NK-92 treated with Interleukin-12 subunit alpha and Interleukin-12 subunit beta, amount 100 ng/mL, for 24 hours (cell line): ENCODE data around the gene TMEM128.
"Not testable (repeated sequence)": the region's sequence is repeated elsewhere in the genome, so short reads cannot be mapped to it uniquely, and the experiment has no call there.

Source experiments
- DNase-seq: peaks from one replicate; lab custom pipeline; 2025; lab: John Stamatoyannopoulos, UW

The TMEM128 gene

DNA sequence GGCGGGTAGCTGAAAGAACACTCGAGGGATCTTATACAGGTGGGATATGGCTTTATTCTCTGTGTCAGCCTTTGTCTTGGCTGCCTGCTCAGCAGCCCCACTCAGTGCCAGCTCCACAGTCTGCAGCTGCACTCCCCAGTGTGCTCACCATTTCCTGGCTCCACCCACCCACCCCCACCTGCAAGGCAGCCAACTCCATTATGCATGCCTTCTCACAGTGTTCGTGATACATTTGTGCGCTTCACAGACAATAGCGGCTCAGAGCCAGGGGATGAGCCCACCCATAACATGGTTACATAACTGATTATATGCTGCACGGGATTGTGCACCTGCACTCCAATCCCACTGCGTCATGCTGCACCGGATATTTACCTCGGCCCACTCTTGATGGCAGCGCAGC lies 8.8 kb upstream of the TMEM128 start:
- no peak for DNase-seq

DNA sequence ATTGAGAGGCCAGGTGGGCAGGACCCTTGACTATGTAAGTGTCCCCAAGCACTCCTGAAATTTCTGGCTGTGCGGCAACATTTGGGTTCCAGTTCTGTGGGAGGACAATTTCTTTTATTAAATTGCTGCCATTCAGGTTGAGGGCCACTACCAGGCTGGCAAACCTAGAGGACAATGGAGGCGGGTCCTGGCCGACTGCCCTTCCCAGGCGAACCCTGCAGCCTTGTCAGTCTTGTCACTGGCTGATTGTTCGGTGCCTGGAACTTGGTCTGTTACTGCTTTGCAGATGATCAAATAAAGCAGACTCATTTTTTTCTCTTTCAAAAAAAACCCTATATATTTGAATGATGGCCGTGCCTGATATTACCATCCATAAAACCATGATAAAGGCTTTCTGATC lies 6.6 kb upstream of the TMEM128 start:
- no peak for DNase-seq

DNA sequence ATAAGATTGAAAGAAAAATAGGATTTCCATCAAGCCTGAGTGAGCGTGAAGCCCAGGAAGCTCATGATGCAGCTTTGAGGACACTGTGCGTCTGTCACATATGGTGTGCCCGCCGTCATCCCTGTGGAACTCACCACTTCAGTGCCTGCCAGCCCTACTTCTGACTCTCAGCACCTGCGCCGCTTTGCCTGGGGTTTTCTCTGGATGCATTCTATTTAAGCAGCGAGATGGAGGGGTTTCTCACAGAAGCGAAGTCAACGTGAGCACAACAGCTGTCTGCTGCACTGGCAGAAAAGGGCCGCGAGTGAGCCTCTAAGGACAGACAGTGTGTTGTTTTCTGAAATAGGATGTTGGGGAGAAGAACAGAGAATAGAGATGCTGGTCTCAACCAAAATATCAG lies 6.2 kb upstream of the TMEM128 start:
- no peak for DNase-seq

DNA sequence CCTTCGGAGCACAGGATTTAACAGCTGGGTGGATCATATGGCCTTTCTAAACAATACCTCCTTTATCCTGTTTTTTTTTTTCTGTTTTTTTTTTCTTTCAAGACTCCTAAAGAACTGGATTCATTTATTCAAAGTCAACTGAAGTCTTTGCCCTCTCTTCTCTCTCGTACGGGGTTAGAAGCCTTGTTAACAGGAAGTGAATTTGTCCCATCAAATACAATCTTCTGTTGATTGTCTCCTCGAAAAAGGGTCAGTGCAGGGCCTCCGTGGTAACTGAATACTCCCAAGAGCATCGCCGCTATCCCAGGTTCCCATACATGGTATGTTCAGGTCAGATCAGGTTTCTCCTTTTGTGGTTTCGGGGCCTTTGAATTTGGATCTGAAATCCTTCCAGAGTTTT lies 1.8 kb upstream of the TMEM128 start:
- no peak for DNase-seq

DNA sequence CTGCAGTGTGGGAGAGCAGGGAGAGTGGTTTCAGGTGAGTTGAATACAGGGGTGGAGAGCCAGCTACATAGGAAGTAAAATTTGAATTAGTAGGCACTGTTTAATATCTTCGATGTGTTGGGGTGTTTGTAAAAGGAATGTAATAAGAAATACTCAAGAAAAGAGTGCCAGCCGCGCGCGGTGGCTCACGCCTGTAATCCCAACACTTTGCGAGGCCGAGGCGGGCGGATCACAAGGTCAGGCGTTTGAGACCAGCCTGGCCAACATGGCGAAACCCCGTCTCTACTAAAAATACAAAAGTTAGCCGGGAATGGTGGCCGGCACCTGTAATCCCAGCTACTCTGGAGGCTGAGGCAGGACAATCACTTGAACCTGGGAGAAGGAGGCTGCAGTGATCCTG lies 1.3 kb upstream of the TMEM128 start:
- DNase-seq, result not testable (repeated sequence)

DNA sequence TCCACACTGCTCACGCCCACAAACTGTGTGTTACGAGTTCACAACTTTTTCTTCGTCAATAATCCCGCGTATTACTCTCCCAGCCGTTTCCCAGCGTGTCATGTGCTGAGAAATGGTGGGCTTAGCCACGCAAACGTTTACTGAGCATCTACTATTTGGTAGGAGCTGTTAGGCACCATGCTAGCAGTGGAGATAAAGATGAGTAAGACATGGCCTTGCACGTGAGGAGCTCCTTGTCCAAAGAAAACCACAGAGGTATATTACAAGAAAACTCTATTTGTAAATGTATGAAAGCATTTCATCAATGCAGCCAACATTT lies 821 bp upstream of the TMEM128 start:
- no peak for DNase-seq

DNA sequence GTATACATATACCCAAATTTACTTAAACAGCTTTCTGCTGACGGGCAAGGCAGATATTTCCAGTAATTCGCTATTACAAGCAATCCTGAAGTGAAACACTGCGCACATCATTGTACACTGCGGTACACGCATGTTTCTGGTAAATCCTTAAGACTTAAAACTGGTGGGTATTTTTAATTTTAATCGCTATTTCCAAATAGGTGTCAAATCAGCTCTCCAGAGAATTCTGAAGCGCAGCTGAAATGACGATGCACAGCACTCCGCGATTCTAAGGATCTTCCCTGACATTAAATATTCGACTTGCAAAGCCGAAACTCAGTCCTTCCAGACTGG lies 361 bp downstream of the TMEM128 start:
- no peak for DNase-seq

DNA sequence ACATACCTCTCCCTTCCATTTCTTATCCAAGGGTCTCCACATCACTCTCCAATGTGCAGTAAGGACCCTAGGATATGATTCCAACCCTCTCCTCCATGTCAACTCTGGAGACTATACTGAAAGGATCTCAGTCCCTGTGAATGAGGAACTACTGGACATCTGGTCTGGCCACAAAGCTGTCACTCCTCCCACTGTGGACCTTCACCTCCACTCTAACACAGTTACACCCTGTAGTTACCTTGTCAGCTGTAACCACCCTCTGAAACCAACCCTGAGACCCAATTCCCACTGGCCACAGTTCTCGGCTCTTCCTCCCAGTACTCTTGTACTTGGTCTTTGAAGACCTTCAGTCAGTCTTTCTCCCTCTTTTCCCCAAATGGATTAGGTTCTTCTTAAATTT lies 2.9 kb downstream of the TMEM128 start:
- DNase-seq, result no peak

DNA sequence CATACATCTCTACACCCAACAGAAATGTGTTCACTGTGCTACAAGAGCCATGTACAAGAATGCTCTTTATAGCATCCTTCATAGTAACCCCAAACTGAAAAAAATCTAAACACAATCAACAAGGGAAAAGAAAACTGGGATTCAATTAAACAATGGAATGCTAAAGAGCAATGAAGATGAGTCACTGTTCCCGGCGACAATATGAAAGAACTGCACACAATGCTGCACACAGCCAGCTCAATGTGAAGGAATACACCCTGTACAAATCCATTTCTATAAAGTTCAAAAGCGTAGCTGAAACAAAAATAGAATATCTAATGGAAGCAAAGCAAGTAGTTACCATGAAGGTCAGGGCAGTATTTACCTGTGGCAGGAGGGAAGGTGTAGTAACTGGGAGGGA lies 8.5 kb downstream of the TMEM128 start:
- not testable (repeated sequence) for DNase-seq

DNA sequence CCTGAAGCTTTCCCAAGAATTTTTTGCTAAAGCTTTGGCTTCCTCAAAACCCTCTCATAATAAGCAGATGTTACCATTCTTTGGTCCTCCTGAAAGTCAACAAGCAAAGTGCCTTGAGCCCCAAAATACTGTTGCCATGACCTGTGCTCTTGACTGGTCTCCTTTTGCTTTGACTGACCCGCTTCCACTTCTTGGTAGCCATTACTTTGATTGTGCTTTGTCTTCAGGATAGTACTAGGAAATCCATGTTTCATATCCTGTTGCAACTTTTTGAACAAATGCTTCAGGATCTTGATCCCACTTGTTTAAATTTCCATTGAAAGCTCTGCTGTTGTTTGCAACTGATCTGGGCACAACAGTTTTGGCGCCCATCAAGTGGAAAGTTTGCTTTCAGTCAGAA lies 14.4 kb downstream of the TMEM128 start:
- no peak for DNase-seq

DNA sequence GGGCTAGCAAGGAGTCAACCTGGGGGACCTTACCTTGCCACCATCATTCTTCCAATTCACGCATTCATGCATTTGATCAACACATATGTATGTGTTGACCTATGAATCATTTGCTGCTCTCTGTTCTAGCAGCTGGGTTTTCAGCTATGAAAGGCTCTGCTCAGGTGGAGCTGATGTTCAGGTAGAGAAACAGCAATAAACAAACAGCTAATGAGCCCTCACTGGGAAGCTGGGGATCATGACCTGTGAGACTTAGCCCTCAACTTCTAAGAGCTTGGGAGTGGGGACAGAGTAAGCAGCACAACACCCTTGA lies 19.7 kb downstream of the TMEM128 start:
- no peak for DNase-seq

DNA sequence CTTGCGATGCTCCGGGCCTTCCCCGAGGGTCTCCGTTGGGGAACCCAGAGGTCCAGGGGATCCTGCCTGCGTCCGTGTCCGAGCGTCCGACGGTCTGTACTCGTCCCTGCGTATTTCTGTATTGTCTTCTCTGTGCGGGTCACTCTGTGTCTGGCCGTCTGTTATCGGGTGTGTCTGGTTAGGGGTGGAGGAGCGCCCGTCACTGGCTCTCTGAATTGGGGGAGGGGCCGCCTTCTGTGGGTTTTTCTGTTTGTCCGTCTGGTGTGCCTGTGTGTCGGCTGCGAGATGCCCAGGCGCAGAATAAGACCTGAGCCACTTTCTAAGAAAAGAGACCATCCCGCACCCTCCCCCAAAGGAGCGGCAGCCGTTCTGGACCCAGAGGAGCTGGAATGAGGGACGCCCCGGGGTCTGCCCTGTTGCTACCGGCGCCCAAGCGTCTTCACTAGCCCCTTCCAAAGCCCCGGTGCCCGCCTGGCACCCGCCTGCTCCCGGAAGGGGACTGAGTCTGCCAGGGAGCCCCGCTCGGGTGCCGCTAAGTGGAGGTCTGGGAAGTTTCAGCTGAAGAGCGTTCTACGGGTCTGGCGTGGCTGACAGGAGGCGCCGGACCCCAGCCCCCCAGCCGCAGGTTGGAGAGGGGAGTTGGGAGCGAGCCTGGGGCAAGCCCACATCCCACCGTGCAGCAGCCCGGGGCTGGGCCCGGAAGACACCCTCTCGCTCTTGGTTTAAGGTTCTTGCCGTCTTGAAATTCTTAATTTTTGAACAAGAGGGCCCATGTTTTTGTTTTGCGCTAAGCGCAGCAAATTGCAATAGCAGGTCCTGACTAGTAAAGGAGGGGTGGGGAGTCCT lies 20.3 kb downstream of the TMEM128 start:
- no peak for DNase-seq

DNA sequence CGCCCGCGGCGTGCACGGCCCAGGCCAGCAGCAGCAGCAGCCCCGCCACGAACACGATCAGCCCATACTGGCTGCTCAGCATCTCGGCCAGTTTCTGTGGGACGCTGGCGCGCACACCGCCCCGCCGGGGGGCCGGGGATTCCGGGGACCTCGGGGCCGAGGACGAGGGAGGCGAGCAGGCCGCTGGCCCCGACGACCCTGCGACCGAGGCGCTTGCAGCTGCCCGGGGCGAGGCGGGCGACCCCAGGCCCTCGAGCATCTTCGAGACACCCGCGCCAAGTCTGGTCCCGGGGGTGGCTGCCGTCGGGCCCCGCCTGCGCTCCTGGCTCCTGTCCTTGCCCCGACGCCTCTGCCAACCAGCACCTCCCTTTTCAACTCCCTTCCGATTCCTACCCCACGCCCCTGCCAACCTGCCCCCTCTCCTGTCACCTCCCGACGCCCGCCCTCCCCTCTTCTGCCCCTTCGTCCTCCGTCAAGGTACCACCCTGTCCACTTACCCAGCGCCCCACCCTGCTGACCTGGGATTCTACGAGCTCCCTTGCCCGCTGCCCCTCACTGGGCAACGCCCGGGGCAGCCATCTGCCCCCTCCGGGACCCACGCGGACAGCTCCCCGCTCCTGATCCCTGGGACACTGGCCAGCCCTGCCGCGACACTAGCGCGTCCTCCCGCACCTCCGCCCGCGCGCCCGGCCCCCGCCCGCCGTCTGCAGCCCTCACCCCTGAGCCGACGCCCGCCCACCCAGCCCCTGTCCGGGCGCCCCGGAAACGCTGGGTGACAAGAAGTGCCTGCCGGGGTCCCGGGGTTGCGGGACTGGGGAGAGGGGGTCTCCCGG lies 21.2 kb downstream of the TMEM128 start, which contains the start of gene OTOP1:
Gene OTOP1, minus strand, starts transcription at position 324 of the 833 bp plus-strand sequence. Its CDS starts 65 bp downstream, at position 259.
- no peak for DNase-seq

DNA sequence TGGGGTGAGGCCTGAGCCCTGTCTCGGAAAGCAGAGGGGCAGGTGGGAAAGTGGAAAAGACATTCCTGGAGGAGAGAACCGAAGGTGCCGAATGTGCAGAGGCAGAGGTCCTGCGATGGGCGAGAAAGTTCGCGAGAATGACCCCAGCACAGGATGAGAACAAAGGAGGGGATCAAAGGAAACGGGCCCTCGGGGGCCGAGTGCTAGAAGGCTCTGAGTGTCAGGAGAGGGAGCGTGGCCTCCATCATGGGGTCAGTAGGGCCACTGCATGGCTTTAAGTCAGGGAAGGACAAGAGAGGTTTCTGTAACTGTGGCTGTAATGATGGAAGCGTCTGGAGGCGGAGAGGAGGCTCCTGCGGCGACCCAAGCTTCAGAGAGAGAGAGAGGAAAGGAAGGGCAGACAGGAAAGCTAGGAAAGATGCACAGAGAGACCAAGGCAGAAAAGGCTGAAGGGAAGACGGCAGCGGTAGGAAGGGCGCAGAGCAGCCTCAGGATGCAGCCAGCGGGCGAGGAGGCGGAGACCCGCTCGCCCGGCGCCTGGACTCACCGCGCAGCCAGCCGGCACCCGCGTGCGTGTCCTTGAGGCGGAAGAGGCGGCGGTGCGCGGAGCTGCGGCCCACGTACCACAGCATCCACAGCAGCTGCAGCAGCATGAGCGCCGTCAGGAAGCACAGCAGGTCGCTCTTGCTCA lies 22.0 kb downstream of the TMEM128 start:
- DNase-seq, result no peak

DNA sequence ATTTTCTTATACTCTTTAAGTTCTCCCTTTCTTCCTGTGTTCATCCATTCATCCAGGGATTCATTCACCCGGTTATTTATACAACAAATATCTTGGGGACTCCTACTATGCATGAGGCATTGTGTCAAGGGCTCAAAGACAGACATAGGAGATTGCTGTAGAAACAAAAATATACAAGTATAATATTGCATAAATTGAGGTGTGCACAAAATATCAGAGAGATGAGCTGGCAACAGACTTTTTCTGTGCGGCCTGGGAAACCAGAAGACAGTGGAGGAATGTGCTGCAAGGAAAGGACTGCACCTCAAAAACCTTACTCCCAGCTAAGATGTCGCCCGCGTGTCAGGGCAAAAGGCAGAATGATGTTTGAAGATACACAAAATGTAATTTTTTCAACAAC lies 30.9 kb downstream of the TMEM128 start:
- DNase-seq, result no peak

DNA sequence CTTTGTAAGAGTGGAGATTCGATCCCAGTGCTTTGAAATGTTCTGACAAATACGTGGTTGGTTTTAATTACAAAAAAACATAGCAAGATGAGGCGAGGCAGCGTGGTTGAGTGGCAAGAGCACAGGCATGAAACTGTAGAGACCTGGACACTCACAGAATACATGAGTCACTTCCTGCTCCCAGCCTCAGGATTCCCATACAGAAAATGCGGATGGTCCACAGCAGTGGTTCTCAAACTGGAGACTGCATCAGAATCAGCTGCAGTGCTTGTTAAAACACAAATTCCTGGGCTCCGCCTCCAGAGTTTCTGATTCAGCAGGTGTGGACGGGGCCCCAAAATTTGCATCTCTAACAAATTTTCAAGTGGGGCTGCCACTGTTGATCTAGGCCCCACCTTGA lies 31.4 kb downstream of the TMEM128 start:
- no peak for DNase-seq

DNA sequence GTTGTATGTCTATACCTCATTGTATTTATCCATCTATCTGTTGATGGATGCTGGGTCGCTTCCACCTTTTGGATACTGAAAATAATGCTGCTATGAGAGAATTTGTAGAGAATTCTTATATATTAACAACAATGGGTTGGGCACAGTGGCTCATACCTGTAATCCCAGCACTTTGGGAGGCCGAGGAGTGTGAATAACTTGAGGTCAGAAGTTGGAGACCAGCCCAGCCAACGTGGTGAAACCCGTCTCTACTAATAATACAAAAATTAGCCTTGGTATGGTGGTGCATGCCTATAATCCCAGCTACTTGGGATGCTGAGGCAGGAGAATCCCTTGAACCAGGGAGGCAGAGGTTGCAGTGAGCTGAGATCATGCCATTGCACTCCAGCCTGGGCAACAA lies 34.3 kb downstream of the TMEM128 start:
- DNase-seq, result not testable (repeated sequence)

DNA sequence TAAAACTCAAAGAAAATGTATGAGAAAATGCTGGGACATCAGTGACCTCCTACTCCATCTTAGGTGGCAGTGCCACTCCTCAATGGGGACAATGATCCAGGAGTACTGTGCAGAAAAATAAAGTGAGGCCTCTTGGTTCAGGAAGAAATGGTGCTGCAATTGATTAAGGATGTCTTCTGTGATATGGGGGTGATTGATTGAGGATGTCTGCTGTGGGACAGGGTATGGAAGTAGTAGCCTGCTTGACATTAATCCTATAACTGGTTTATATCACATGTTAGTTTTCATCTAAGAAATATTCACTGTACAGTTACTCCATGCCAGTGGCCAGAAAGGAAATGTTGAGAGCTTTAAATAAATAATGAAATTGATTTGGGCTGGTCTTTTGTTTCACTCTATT lies 41.8 kb downstream of the TMEM128 start:
- DNase-seq, result no peak

DNA sequence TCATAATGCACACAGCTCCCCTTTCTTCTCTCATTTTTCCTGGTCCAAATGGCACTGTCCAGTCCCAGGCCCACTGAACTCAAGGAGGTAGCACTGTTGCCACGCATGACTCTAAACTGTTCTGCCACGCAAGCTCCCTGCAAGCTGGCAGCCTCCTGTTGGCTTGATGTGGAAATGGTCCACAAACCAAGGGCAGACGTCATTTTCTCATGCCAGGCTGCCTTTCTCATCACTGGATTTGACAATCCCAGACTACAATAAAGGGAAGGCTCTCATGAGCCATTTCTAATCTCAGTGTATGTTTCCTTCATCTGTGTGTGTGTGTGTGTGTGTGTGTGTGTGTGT lies 43.6 kb downstream of the TMEM128 start:
- no peak for DNase-seq

DNA sequence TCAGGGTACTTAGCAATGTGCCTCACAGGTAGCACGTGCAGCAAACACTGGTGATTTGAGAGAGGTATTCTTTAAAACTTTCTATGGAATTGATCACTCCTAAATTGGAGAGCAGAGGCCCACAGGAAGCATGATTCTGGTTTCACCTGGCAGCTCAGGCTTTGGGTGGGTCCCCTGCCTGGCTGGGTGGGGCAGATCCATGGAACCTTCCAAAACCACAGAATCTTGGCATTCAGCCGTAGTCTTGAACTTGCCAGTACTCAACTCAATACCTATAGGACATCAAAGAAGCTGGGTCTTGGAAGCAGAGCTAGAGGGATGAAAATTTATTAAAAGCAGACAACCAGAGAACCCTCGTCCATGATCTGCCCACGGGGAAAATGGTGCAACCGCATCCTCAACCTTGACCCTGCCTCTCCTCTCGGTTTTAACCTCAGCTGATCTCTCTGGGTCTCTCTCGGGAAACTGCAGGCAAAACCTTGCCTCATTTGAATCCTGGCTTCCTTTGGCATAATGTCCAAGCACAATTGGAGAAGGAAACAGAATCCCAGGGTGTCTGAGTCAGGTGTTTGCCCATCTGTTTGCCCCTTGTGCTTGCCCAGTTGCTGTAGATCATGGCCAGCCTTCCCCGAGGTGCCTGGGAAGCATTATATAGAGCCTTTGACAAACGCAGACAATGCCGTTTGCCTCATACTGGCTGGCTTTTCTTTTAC lies 44.2 kb downstream of the TMEM128 start:
- DNase-seq, result no peak

DNA sequence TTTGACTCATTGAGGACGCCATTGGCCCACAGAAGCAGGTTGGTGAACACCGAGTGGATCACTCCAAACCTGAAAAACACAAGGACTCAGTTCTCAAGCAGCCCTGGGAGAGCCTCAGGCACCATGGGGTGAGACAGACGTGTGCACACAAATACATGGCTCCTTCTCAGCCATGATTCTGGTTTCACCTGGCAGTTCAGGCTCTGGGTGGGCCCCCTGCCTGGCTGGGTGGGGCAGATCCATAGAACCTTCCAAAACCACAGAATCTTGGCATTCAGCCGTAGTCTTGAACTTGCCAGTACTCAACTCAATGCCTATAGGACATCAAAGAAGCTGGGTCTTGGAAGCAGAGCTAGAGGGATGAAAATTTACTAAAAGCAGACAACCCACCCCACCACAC lies 45.5 kb downstream of the TMEM128 start:
- DNase-seq, result no peak

DNA sequence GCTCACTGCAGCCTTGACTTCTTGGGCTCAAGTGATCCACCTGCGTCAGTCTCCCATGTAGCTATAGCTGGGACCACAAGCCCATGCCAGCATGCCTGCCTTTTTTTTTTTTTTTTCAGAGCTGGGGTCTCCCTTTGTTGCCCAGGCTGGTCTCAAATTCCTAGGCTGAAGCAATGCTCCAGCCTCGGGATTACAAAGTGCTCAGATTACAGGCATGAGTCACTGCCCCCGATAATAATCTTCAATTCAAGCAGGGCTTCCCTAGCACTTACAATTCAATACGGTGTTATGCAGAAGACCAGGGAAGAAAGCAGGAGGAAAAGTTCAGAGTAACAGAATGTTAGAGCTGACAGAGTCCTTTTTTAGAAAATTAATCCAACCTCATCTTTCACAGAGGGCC lies 47.4 kb downstream of the TMEM128 start:
- DNase-seq, result no peak

DNA sequence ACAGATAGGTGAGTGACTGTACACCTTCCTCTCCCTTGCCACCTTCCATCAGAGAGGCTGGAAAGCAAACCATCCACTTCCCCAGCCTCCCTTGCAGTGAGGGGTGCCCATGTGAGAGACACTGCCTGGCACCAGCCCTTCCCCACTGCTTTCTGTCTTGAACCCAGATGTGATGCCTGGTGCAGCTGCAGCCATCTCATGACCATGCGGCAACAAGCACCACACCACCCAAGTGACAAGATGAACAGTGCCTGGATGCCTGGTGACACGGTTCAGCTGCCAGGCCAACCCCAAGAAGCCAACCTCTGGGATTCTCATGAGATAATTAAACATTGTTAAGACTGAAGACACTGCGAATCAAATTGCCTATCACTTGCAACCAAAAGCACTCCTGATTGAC lies 52.7 kb downstream of the TMEM128 start:
- DNase-seq, result no peak
